T-cell (primary cell): ENCODE data around the gene ARHGAP4. TPM values are rescaled to one million over a fixed set of nuclear protein-coding genes. Genes with fewer than 3 reads are reported as not detected.

ENCODE experiments used
- ATAC-seq, 4 experiments: fragments of 200-7000 bp in 3 of 4; fragments of 150-1000 bp in 1 of 4; cut with Tn5 transposase; replicated peaks in 1 of 4; 1 replicate in 3 of 4; 2 replicates in 1 of 4; pipeline ENCODE4 v1.10.0; 2021; ENCODE audit warnings: moderate library complexity in 3 of 4, mild to moderate bottlenecking in 2 of 4, moderate number of reproducible peaks in 1 of 4
- CTCF ChIA-PET, 2 donors: fragments of 300-600 bp; sonication (Branson Sonifier 250); formaldehyde crosslinking; loops; one replicate each; lab custom pipeline; 2022; ENCODE audit warnings: antibody characterized with exemption in 2 of 2; lab: Charles Lee
- POLR2A ChIA-PET, 2 donors: fragments of 300-600 bp; sonication (Branson Sonifier 250); formaldehyde crosslinking; loops; one replicate each; lab custom pipeline; 2022; ENCODE audit warnings: antibody characterized with exemption in 2 of 2; lab: Charles Lee
- DNase-seq, 35 experiments: peaks; one replicate each; pipeline versions ENCODE4 v3.0.0 to v3.0.0-alpha.2; 2013 to 2023
- H3K27ac ChIP-seq: one replicate; pipeline ENCODE4 v1.5.1; 2013; ENCODE audit warnings: low read length
- H3K27me3 ChIP-seq, 2 experiments: replicated peaks in 1 of 2; 1 replicate in 1 of 2; 2 replicates in 1 of 2; pipeline versions ENCODE4 v1.6.1 to v1.7.0; 2013; ENCODE audit warnings: low read length in 1 of 2, mixed read lengths in 1 of 2; ENCODE audit not compliant: control insufficient read depth in 2 of 2, insufficient read depth in 2 of 2; ENCODE audit errors: extremely low read depth in 1 of 2
- H3K36me3 ChIP-seq, 2 donors: 1 replicate in 1 of 2; 2 replicates in 1 of 2; pipeline versions ENCODE4 v1.6.1 to v1.7.0; 2013; ENCODE audit warnings: low read length in 1 of 2; ENCODE audit not compliant: control insufficient read depth in 2 of 2, insufficient read depth in 1 of 2; ENCODE audit errors: extremely low read depth in 1 of 2
- H3K4me1 ChIP-seq, 2 experiments: 1 replicate in 1 of 2; 2 replicates in 1 of 2; pipeline versions ENCODE4 v1.6.1 to v1.7.0; 2013; ENCODE audit warnings: low read length in 2 of 2, mixed read lengths in 1 of 2; ENCODE audit not compliant: insufficient read depth in 2 of 2, control insufficient read depth in 1 of 2; ENCODE audit errors: extremely low read depth in 1 of 2
- H3K4me3 ChIP-seq, 2 donors: 1 replicate in 1 of 2; 2 replicates in 1 of 2; pipeline versions ENCODE4 v1.5.1 to v1.7.0; 2013; ENCODE audit warnings: mild to moderate bottlenecking in 2 of 2, low read length in 1 of 2, moderate library complexity in 1 of 2; ENCODE audit not compliant: control insufficient read depth in 1 of 2; ENCODE audit errors: extremely low read depth in 1 of 2
- H3K9me3 ChIP-seq: 2 replicates; pipeline ENCODE4 v1.7.0; 2013
- H3K27ac Mint-ChIP-seq, 2 donors: one replicate each; pipeline ENCODE4 v1.8.0; 2020 to 2021; ENCODE audit warnings: mild to moderate bottlenecking in 2 of 2, mixed read lengths in 2 of 2
- H3K27me3 Mint-ChIP-seq, 2 donors: one replicate each; pipeline ENCODE4 v1.8.0; 2021 to 2022; ENCODE audit warnings: mixed read lengths in 2 of 2
- H3K36me3 Mint-ChIP-seq: one replicate; pipeline ENCODE4 v1.8.0; 2021; ENCODE audit warnings: mixed read lengths
- H3K4me1 Mint-ChIP-seq, 3 donors: one replicate each; pipeline ENCODE4 v1.8.0; 2020 to 2022; ENCODE audit warnings: mixed read lengths in 3 of 3, mild to moderate bottlenecking in 1 of 3
- H3K4me3 Mint-ChIP-seq, 3 donors: one replicate each; pipeline ENCODE4 v1.8.0; 2020 to 2022; ENCODE audit warnings: mild to moderate bottlenecking in 3 of 3, mixed read lengths in 3 of 3, moderate library complexity in 3 of 3
- H3K9me3 Mint-ChIP-seq, 3 donors: one replicate each; pipeline ENCODE4 v1.8.0; 2020 to 2022; ENCODE audit warnings: mixed read lengths in 3 of 3
- WGBS: methylation state at CpG from one replicate; pipeline ENCODE4 v1.1.5; 2013; ENCODE audit warnings: missing lambda C conversion rate; ENCODE audit not compliant: insufficient coverage; 5-methylcytosine and 5-hydroxymethylcytosine counted together
- total RNA-seq, 35 experiments: library from RNA in 6 of 35; stranded (reverse) in 6 of 35; fragments of 120-200 nt in 1 of 35; gene quantifications; one replicate each; pipeline versions ENCODE4 v1.2.1 to v1.2.4 and lab custom pipeline; 2013 to 2026

The ARHGAP4 gene
- total RNA-seq, 5 donors from 2014 or later (not counting 1 experiment from before 2014, with no cell fraction given) = 420 to 485 (median 468) TPM

- ChIA-PET CTCF (interaction anchor here in 1 of 2 donors (0.8 kb wide), 1 partner anchor 191 kb away, joined by 3 read pairs; no protein-coding TSS in a partner anchor), POLR2A (no interaction called here)
- 100% methylated on average over 1 of the region's 33 CpGs for WGBS
- Mint-ChIP-seq H3K4me3 (peak overlapping the region in 1 of 3 donors; percentile 9), H3K27ac (no peak overlapping the region), H3K4me1 (peaks cover 5 to 8% (median 6%) of the 10 kb centered on the region in 3 donors), H3K36me3 (peaks cover 5% of the 10 kb centered on the region), H3K27me3 (no peaks in the 10 kb centered on the region), H3K9me3 (no peaks in the 10 kb centered on the region)
- DNase-seq (no peak), ATAC-seq (peak in 1 of 4 experiments; percentile 4)
- no peaks in the 10 kb centered on the region for H3K27me3 ChIP-seq
- no peak overlapping the region for H3K4me3 ChIP-seq
- H3K9me3 ChIP-seq = no peaks in the 10 kb centered on the region
- peak overlapping the region; percentile 18 for H3K27ac ChIP-seq
- peaks cover 15 to 91% of the 10 kb centered on the region in 2 donors for H3K36me3 ChIP-seq
- peaks cover 0 to 20% of the 10 kb centered on the region in 2 experiments for H3K4me1 ChIP-seq
Measured at GRCh38 chrX:153953892-153954557, 28.0 kb upstream of the ARHGAP4 start.

DNA sequence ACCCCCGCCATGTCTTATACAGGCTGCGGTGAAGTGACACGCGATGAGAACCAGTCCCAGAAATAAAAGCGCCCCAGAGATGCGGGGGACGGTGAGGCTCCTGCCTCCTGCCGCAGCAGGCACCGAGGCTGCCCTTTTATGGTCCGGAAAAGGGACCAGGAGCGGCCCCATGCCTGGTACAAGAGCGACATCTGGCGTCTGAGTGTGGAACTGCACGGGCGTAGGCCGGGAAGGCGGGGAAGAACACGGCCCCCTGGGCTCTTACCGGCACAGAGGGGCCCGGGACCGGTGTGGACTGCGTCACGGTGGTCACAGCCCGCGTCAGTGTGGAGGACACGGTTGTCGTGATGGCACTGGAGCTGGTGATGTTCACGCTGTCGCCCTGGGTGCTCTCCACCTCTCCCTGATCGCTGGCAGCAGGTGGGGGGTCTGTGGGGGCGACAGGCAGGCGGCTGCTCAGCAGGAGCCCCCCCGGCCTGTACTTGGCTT, 27.3 kb upstream of the ARHGAP4 start:
- Histone ChIP-seq H3K27me3 (no peaks in the 10 kb centered on the region), H3K4me3 (no peak overlapping the region), H3K4me1 (peaks cover 2 to 27% of the 10 kb centered on the region in 2 experiments), H3K27ac (peak overlapping the region; percentile 18), H3K9me3 (no peaks in the 10 kb centered on the region), H3K36me3 (peaks cover 13 to 85% of the 10 kb centered on the region in 2 donors)
- H3K4me3 Mint-ChIP-seq = peak overlapping the region in 1 of 3 donors; percentile 13
- peaks cover 5% of the 10 kb centered on the region for H3K36me3 Mint-ChIP-seq
- no peaks in the 10 kb centered on the region for H3K9me3 Mint-ChIP-seq
- 6% methylated on average over 15 of the region's 33 CpGs for WGBS
- ChIA-PET POLR2A (no interaction called here), CTCF (interaction anchor here in 1 of 2 donors (0.8 kb wide), 1 partner anchor 190 kb away, joined by 3 read pairs; no protein-coding TSS in a partner anchor)
- H3K4me1 Mint-ChIP-seq = peaks cover 6 to 11% (median 10%) of the 10 kb centered on the region in 3 donors
- peak; percentile 71 to 80 (median 74) for ATAC-seq
- peak; percentile 39 to 83 (median 67) for DNase-seq
- peak overlapping the region in 1 of 2 donors; percentile 34 for H3K27ac Mint-ChIP-seq
- H3K27me3 Mint-ChIP-seq = no peaks in the 10 kb centered on the region

GRCh38 chrX:153952373-153953026, 26.4 kb upstream of the ARHGAP4 start:
- peaks cover 9 to 18% (median 13%) of the 10 kb centered on the region in 3 donors for H3K4me1 Mint-ChIP-seq
- 92% methylated on average over 12 of the region's 32 CpGs for WGBS
- DNase-seq (no peak), ATAC-seq (no peak)
- Histone ChIP-seq H3K4me3 (no peak overlapping the region), H3K4me1 (peaks cover 2 to 36% of the 10 kb centered on the region in 2 experiments), H3K36me3 (peaks cover 13 to 76% of the 10 kb centered on the region in 2 donors), H3K27me3 (no peaks in the 10 kb centered on the region), H3K27ac (no peak overlapping the region), H3K9me3 (no peaks in the 10 kb centered on the region)
- POLR2A ChIA-PET = interaction anchor here in 1 of 2 donors (0.5 kb wide), 1 partner anchor 588 kb away, joined by 10 read pairs; no protein-coding TSS in a partner anchor
- peaks cover 5% of the 10 kb centered on the region for H3K36me3 Mint-ChIP-seq
- H3K4me3 Mint-ChIP-seq = no peak overlapping the region
- H3K9me3 Mint-ChIP-seq = no peaks in the 10 kb centered on the region
- CTCF ChIA-PET = interaction anchor here in 1 of 2 donors (0.6 to 1.7 kb wide), 2 partner anchors 11 to 189 kb away, joined by 3 to 6 read pairs; partner anchors contain the start of gene PLXNB3
- no peaks in the 10 kb centered on the region for H3K27me3 Mint-ChIP-seq
- no peak overlapping the region for H3K27ac Mint-ChIP-seq

GRCh38 chrX:153951683-153952372, 25.8 kb upstream of the ARHGAP4 start:
- Histone ChIP-seq H3K36me3 (peaks cover 13 to 70% of the 10 kb centered on the region in 2 donors), H3K27ac (no peak overlapping the region), H3K9me3 (no peaks in the 10 kb centered on the region), H3K27me3 (no peaks in the 10 kb centered on the region), H3K4me1 (peaks cover 2 to 42% of the 10 kb centered on the region in 2 experiments), H3K4me3 (no peak overlapping the region)
- Mint-ChIP-seq H3K36me3 (peaks cover 6% of the 10 kb centered on the region), H3K9me3 (no peaks in the 10 kb centered on the region), H3K4me1 (peaks cover 12 to 23% (median 19%) of the 10 kb centered on the region in 3 donors), H3K4me3 (no peak overlapping the region), H3K27me3 (no peaks in the 10 kb centered on the region), H3K27ac (no peak overlapping the region)
- POLR2A ChIA-PET = interaction anchor here in 1 of 2 donors (0.5 kb wide), 1 partner anchor 588 kb away, joined by 10 read pairs; no protein-coding TSS in a partner anchor
- WGBS = 91% methylated on average over 7 of the region's 28 CpGs
- CTCF ChIA-PET = interaction anchor here in 1 of 2 donors (0.6 to 1.7 kb wide), 2 partner anchors 12 to 189 kb away, joined by 3 to 6 read pairs; partner anchors contain the start of gene PLXNB3
- ATAC-seq (no peak), DNase-seq (no peak)

- Mint-ChIP-seq H3K36me3 (peaks cover 6% of the 10 kb centered on the region), H3K27me3 (no peaks in the 10 kb centered on the region), H3K4me1 (peaks cover 14 to 23% (median 19%) of the 10 kb centered on the region in 3 donors), H3K27ac (no peak overlapping the region), H3K4me3 (no peak overlapping the region), H3K9me3 (no peaks in the 10 kb centered on the region)
- Histone ChIP-seq H3K4me1 (peaks cover 2 to 48% of the 10 kb centered on the region in 2 experiments), H3K27me3 (no peaks in the 10 kb centered on the region), H3K36me3 (peaks cover 12 to 54% of the 10 kb centered on the region in 2 donors), H3K9me3 (no peaks in the 10 kb centered on the region), H3K27ac (no peak overlapping the region), H3K4me3 (no peak overlapping the region)
- ChIA-PET CTCF (interaction anchor here (0.6 to 1.2 kb wide), 3 partner anchors 25 to 190 kb away, joined by 3 to 8 read pairs (median 5); no protein-coding TSS in a partner anchor), POLR2A (interaction anchor here in 1 of 2 donors (1.2 kb wide), 1 partner anchor 25 kb away, joined by 3 read pairs; no protein-coding TSS in a partner anchor)
- DNase-seq (no peak), ATAC-seq (no peak)
- 100% methylated on average over 2 of the region's 19 CpGs for WGBS
Measured at GRCh38 chrX:153950127-153950526, 24.1 kb upstream of the ARHGAP4 start.
